ENCODE data around the gene ALDH4A1. TPM values are rescaled to one million over a fixed set of nuclear protein-coding genes. Genes with fewer than 3 reads are reported as not detected.

ALDH4A1 gene
- total and polyA plus RNA-seq, 4 donors, result 162 to 424 (median 244) TPM

GRCh38 chr1:18882486-18882885 lies 19.9 kb downstream of the ALDH4A1 start:
- Histone ChIP-seq H3K9me3 (ENCODE audit: control insufficient read depth in 4 of 4, low read length in 3 of 4) (no peaks in the 10 kb centered on the region), H3K27ac (ENCODE audit: low read depth in 1 of 2, low read length in 2 of 2) (no peak overlapping the region), H3K9ac (ENCODE audit: low read depth in 1 of 2, low read length in 2 of 2) (no peak overlapping the region), H3K27me3 (ENCODE audit: control insufficient read depth in 4 of 4, insufficient read depth in 4 of 4, low read length in 3 of 4) (no peaks in the 10 kb centered on the region), H3K36me3 (ENCODE audit: control insufficient read depth in 4 of 4, insufficient read depth in 3 of 4, low read depth in 1 of 4, low read length in 3 of 4) (peaks cover 26 to 71% (median 39%) of the 10 kb centered on the region in 4 donors), H3K4me1 (ENCODE audit: control insufficient read depth in 4 of 4, insufficient read depth in 4 of 4, low read length in 3 of 4) (peaks cover 0 to 2% (median 0%) of the 10 kb centered on the region in 4 donors), H3K4me3 (ENCODE audit: low read depth in 1 of 3, low read length in 3 of 3) (no peak overlapping the region)
- no peak for TF ChIP-seq YY1 (IDR thresholded peaks at IDR 0.05)
- TF ChIP-seq FOXA2 (IDR thresholded peaks at IDR 0.05), result no peak
- TF ChIP-seq TAF1 (conservative IDR thresholded peaks at IDR 0.05), result no peak
- no peak for TF ChIP-seq GABPA (IDR thresholded peaks at IDR 0.05 in 1 of 2, conservative IDR thresholded peaks at IDR 0.05 in 1 of 2)
- TF ChIP-seq MAX (IDR thresholded peaks at IDR 0.05), result no peak
- no peak for TF ChIP-seq FOXA1 (IDR thresholded peaks at IDR 0.05)
- no peak for TF ChIP-seq RAD21 (IDR thresholded peaks at IDR 0.05)
- no peak for TF ChIP-seq SP1 (IDR thresholded peaks at IDR 0.05)
- TF ChIP-seq JUND (IDR thresholded peaks at IDR 0.05), result no peak
- no peak for TF ChIP-seq ZBTB33 (IDR thresholded peaks at IDR 0.05)
- TF ChIP-seq EGR1 (IDR thresholded peaks at IDR 0.05; ENCODE audit: low read depth in 2 of 2), result no peak
- TF ChIP-seq HNF4G (IDR thresholded peaks at IDR 0.05), result no peak
- TF ChIP-seq NR2F2 (IDR thresholded peaks at IDR 0.05), result no peak
- TF ChIP-seq ATF3 (IDR thresholded peaks at IDR 0.05), result no peak
- no peak for TF ChIP-seq REST (IDR thresholded peaks at IDR 0.05)
- no peak for TF ChIP-seq HNF4A (conservative IDR thresholded peaks at IDR 0.05)
- TF ChIP-seq RXRA (IDR thresholded peaks at IDR 0.05), result no peak
- DNase-seq (ENCODE audit: low spot score), result no peak
- WGBS, result 59% methylated on average over 8 of the region's 8 CpGs

- Histone ChIP-seq H3K4me1 (ENCODE audit: control insufficient read depth in 4 of 4, insufficient read depth in 4 of 4, low read length in 3 of 4) (peaks cover 0 to 2% (median 0%) of the 10 kb centered on the region in 4 donors), H3K27ac (ENCODE audit: low read depth in 1 of 2, low read length in 2 of 2) (no peak overlapping the region), H3K27me3 (ENCODE audit: control insufficient read depth in 4 of 4, insufficient read depth in 4 of 4, low read length in 3 of 4) (no peaks in the 10 kb centered on the region), H3K36me3 (ENCODE audit: control insufficient read depth in 4 of 4, insufficient read depth in 3 of 4, low read depth in 1 of 4, low read length in 3 of 4) (peaks cover 27 to 74% (median 39%) of the 10 kb centered on the region in 4 donors), H3K4me3 (ENCODE audit: low read depth in 1 of 3, low read length in 3 of 3) (no peak overlapping the region), H3K9me3 (ENCODE audit: control insufficient read depth in 4 of 4, low read length in 3 of 4) (no peaks in the 10 kb centered on the region), H3K9ac (ENCODE audit: low read depth in 1 of 2, low read length in 2 of 2) (no peak overlapping the region)
- TF ChIP-seq RXRA (IDR thresholded peaks at IDR 0.05) (no peak), RAD21 (IDR thresholded peaks at IDR 0.05) (no peak), ZBTB33 (IDR thresholded peaks at IDR 0.05) (no peak), REST (IDR thresholded peaks at IDR 0.05) (no peak), ATF3 (IDR thresholded peaks at IDR 0.05) (no peak), YY1 (IDR thresholded peaks at IDR 0.05) (no peak), HNF4A (conservative IDR thresholded peaks at IDR 0.05) (no peak), SP1 (IDR thresholded peaks at IDR 0.05) (no peak), GABPA (IDR thresholded peaks at IDR 0.05 in 1 of 2, conservative IDR thresholded peaks at IDR 0.05 in 1 of 2) (no peak)
- no peak for DNase-seq (ENCODE audit: low spot score)
- WGBS, result 93% methylated on average over 24 of the region's 24 CpGs
Observed at GRCh38 chr1:18881642-18882431, 20.5 kb downstream of the ALDH4A1 start.

Measured in liver (tissue), 9 donors.